ENCODE results near the gene EIF3M.
"Not testable (repeated sequence)": the region's sequence is repeated elsewhere in the genome, so short reads cannot be mapped to it uniquely, and the experiment has no call there.

Gene EIF3M

DNA sequence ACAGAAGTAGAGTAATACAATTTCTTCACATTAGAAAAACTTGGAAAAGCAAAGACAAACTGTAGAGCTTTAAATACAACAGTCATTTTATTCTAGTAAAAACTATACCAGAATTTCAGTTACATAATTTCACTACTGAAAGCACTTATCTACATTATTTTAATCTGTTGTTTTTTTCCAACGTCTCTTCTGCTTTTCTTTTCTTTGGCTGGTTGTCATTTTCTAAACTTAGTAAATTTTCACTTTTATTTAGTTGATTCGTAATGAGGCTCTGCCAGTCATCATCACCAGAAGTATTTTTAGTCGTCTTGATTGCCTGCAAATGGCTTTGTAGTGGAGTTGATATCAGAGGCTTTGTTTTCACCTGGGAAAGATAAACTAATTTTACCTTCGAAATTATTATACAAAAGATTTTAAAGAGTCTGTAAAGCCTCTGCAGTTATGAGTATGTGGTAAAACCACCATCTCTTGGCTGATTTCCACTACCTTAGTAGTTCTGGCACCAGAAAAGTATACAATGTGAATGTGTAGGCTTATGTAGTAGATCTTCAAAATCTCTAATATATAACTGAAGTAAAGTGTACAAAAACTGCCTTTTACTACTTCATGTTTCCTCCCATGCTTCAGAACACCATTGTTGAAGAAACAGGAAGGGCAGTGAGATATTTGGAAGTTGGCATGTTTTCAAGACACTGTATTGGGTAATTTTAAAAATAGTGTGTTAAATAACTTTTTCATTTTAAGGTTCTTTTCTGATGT lies 19.2 kb downstream of the EIF3M start:
- no peak for DNase-seq

DNA sequence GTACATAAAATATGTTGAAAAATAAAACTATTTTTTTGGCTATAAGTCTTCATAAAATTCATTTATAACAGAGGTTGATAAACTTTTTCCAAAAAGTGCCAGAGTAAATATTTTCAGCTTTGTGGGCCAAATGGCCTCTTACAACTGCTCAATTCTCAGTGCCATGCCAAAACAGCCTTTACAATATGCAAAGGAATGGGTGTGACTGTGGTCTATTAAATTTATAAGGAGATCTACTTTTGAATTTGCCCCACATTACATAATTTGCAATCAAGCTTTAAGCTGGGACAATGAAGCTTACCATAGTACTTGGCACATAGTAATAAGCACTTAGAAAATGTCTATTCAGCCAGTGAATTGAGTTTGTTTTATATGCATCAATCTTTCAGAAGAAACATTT lies 22.6 kb downstream of the EIF3M start:
- DNase-seq, result no peak

- not testable (repeated sequence) for DNase-seq
Observed at GRCh38 chr11:32608826-32609225, 25.2 kb downstream of the EIF3M start.

- DNase-seq, result no peak
Observed at GRCh38 chr11:32610797-32611352, 27.2 kb downstream of the EIF3M start.

- no peak for DNase-seq
Observed at GRCh38 chr11:32613500-32614151, 30.0 kb downstream of the EIF3M start.

DNA sequence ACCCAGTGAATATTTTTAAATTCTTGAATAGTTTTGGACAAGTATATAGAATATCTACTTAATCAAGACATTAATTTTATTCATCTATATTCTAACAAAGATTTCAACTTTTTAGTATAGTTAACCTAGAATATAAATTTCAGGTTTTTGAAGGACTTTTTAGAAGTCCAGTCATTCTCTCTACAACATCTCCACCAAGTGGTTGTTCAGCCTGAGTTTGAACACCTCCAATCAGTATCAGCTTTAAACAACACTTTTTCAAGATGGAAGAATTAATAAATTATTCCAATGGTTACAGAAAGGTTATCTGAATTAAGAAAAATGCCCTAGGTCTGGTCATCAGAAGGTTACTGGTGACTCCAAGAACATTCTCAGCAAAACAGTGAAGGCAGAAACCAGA lies 31.8 kb downstream of the EIF3M start:
- no peak for DNase-seq

- no peak for DNase-seq
Observed at GRCh38 chr11:32616903-32617302, 33.3 kb downstream of the EIF3M start.

- DNase-seq, result no peak
Observed at GRCh38 chr11:32630844-32631243, 47.2 kb downstream of the EIF3M start.

- DNase-seq, result no peak
Observed at GRCh38 chr11:32635819-32636218, 52.2 kb downstream of the EIF3M start.

- no peak for DNase-seq
Observed at GRCh38 chr11:32641361-32641760, 57.7 kb downstream of the EIF3M start.

GRCh38 chr11:32643526-32643925 lies 59.9 kb downstream of the EIF3M start:
- no peak for DNase-seq

All from DMS 273 treated with DMSO at 0.1 percent for 48 hours (cell line).